Brain microvascular endothelial cell (primary cell): ENCODE data around the gene UBQLN4.

Experiments
- DNase-seq: peaks from one replicate; pipeline ENCODE4 v3.0.0-alpha.2; 2020
- H3K27ac ChIP-seq: fragments of 250-450 bp; sonication (Bioruptor Pico); 2 replicates; pipeline ENCODE4 v1.5.1; 2020; ENCODE audit warnings: mild to moderate bottlenecking, moderate library complexity
- H3K27me3 ChIP-seq: fragments of 250-450 bp; sonication (Bioruptor Pico); replicated peaks from 2 replicates; pipeline ENCODE4 v1.5.1; 2020; ENCODE audit warnings: mild to moderate bottlenecking
- H3K36me3 ChIP-seq: fragments of 250-450 bp; sonication (Bioruptor Pico); replicated peaks from 2 replicates; pipeline ENCODE4 v1.5.1; 2020; ENCODE audit warnings: mild to moderate bottlenecking
- H3K4me3 ChIP-seq: 2 replicates; pipeline ENCODE4 v1.5.1; 2011; ENCODE audit warnings: low read depth, mild to moderate bottlenecking, control low read depth, low read length, moderate library complexity
- CTCF ChIP-seq: IDR thresholded peaks from 2 replicates; pipeline ENCODE4 v1.5.1; 2011; ENCODE audit warnings: low read depth, mild to moderate bottlenecking, moderate library complexity, low read length, control low read depth, inconsistent platforms; ENCODE audit errors: missing control alignments
- in situ Hi-C: cut with HindIII; loops from 2 replicates; pipeline ENCODE4 v1.10.0; 2017; ENCODE audit warnings: low sequenced_read_pairs, low pct_ligation_motif_present

UBQLN4 gene

DNA sequence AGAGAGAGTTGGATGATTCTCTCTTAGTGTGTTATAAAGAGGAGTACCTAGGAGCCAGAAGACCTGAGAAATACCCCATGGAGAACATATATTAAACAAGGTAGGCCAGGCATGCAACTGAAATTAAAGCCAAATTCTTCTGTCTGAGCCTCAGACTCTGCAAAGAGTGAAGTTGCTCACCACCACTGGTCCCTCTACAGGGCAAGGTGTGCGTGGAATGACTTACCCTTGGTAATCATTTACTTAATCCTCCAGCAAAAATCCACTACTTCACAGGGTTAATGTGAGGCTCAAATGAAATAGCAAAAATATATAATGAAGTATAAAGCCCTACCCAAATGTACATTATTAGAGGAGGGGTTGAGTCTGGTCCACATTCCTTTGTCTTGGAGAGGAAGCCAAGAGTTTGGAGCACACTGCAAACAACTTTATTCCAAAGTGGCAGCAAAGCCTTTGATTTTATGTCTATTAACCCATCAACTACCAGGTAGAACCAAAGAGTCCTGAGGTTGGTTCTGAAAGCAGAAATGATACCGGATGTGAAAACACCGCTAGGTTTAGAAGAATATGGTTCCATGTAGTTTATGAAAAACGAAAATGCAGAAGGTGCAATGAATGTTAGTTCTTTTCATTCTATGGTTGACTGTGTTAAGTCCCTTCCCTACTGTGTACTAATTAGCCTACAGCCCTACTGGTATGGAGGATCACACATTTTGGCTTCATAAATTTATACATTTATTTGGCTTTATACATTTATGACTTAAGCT is 41.4 kb downstream of the UBQLN4 start:
- Histone ChIP-seq H3K27me3 (no peaks in the 10 kb centered on the region), H3K36me3 (peaks cover 72% of the 10 kb centered on the region), H3K4me3 (no peak overlapping the region), H3K27ac (no peak overlapping the region)
- TF ChIP-seq CTCF = no peak
- in situ Hi-C loops = no loop called here
- DNase-seq = no peak

GRCh38 chr1:156009404-156009803 is 44.2 kb downstream of the UBQLN4 start:
- in situ Hi-C loops = no loop called here
- Histone ChIP-seq H3K27me3 (no peaks in the 10 kb centered on the region), H3K27ac (no peak overlapping the region), H3K36me3 (peaks cover 57% of the 10 kb centered on the region), H3K4me3 (no peak overlapping the region)
- no peak for TF ChIP-seq CTCF
- DNase-seq = no peak

DNA sequence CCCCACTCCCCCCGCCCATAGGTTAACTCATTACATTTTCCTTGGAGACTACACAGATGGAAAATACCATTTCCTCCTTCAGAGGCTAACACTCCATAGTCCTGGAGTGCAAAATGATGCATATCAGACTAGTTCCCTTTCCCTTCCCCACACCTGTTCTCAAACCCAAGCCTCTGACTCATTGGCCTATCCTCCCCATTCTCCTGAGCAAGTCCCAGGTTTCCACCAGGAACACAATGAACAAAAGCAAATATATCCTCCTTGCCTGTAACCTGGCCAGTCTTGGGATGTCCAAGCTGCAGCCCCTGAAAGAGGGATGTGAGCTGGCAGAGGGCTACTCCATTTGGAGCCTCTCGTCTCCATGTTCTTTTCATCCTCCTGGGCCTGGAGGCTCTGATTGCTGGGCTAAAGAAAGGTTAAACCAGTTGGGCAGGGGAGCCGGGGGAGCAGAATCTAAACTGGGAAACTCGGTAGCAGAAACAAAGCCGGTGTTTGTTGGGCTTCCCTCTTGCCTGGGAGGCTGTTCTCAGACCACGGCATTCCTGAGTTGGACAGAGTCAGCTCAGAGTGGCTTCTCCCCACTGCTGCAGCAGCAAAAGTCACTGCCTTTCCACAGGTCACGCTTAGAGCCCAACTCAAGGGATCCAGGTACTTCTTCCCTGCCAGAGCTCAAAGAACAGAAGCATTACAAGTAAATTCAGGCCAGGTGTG is 46.8 kb downstream of the UBQLN4 start:
- Histone ChIP-seq H3K36me3 (peaks cover 32% of the 10 kb centered on the region), H3K4me3 (no peak overlapping the region), H3K27ac (no peak overlapping the region), H3K27me3 (no peaks in the 10 kb centered on the region)
- TF ChIP-seq CTCF = no peak
- in situ Hi-C loops = no loop called here
- no peak for DNase-seq

DNA sequence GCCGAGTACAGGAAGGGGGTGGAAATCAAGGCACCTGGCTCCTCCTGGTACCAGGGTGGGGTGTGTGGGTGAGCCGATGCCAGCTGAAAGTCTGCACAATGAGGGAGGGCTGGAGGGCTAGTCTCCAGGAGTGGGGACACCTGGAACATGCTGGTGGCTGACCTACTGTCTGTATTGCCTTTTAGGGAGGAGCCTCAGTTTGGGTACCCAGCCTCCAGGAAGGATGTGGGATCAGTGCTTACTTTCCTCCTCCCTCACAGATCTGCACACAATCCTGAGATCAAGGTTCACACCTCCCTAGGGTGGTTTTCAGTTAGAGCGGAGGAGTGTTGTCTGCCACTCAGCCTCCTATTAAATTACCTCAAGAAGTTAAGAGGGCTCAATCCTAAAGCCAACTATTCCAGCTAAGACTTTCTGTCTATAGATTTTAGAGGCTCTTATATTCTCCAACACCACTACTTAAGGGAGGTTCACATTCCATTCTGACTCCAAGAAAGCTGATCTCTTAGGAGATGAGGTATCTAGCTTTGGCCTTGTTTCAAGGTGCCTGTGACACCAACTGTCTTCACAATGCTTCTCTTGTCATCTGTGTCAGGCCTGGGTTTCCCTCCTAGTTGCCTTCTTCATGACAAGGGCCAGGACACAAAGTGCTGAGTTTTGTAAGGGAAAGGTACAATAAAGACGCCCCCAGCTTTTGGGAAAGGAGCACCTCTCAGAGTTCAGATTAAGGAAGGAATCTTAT is 48.6 kb downstream of the UBQLN4 start:
- peaks cover 19% of the 10 kb centered on the region for H3K36me3 ChIP-seq
- no peak overlapping the region for H3K4me3 ChIP-seq
- no peak overlapping the region for H3K27ac ChIP-seq
- in situ Hi-C loops = no loop called here
- no peak for TF ChIP-seq CTCF
- no peaks in the 10 kb centered on the region for H3K27me3 ChIP-seq
- no peak for DNase-seq

DNA sequence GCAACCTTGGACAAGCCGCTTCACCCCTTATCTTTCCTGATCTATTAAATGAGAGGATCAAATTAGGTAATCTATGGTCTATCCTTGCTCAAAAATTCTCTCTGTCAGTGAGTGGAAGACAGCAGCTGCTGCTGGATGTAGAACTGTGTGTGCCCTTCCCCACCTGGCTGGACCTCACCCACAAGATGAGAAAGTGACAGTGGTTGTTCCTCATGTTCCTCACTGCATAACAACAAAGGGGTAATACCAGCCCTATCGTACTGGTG is 49.7 kb downstream of the UBQLN4 start:
- TF ChIP-seq CTCF = no peak
- no peak overlapping the region for H3K27ac ChIP-seq
- H3K36me3 ChIP-seq = peaks cover 9% of the 10 kb centered on the region
- in situ Hi-C loops = no loop called here
- no peak for DNase-seq
- no peak overlapping the region for H3K4me3 ChIP-seq
- no peaks in the 10 kb centered on the region for H3K27me3 ChIP-seq
